ENCODE data around the gene CLEC16A. TPM values are rescaled to one million over a fixed set of nuclear protein-coding genes. Genes with fewer than 3 reads are reported as not detected.
A peak's percentile ranks its signal among the peaks of the same experiment; 100 is the strongest.

The CLEC16A gene
- total and polyA plus RNA-seq, 2 donors (not counting 1 experiment from before 2014, with no cell fraction given), result 21.9 to 79.5 TPM

DNA sequence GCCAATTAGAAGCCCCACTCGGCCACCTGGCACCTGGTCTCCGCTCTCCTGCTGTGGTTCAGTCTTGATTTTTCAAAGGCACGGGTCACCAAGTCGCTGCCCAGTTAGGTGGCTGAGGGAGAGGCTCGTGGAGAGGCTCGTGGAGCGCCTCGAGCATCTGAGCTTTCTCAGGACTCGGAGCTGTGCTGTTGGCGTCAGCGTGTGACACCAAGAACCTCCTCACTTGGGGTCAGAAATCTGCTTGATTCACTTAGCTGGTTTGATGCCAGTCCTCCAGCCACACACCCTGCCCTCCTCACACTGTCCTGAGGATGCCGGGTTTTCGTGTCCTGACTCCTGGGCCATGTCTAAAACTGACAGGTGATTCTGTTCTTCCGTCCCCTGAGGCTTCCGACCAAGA lies 229.1 kb downstream of the CLEC16A start:
- Histone ChIP-seq H3K79me2 (ENCODE audit: control insufficient read depth, insufficient read depth, low read length) (no peaks in the 10 kb centered on the region), H3K9ac (ENCODE audit: low read length) (no peak overlapping the region), H3K4me1 (ENCODE audit: control insufficient read depth in 2 of 2, insufficient read depth in 2 of 2, low read length in 2 of 2) (peaks cover 0 to 6% of the 10 kb centered on the region in 2 donors), H3K27ac (ENCODE audit: low read length in 2 of 2) (no peak overlapping the region), H2AFZ (ENCODE audit: insufficient read depth, low read depth, low read length, poor library complexity, severe bottlenecking) (no peak overlapping the region), H3K4me2 (replicated peaks; ENCODE audit: low read depth, low read length, poor library complexity, severe bottlenecking) (no peak overlapping the region), H4K20me1 (ENCODE audit: control insufficient read depth, insufficient read depth, low read length, poor library complexity, severe bottlenecking) (no peaks in the 10 kb centered on the region), H3K27me3 (replicated peaks in 1 of 4; ENCODE audit: control extremely low read depth in 1 of 4, control insufficient read depth in 3 of 4, insufficient read depth in 4 of 4, low read length in 3 of 4) (no peaks in the 10 kb centered on the region), H3K36me3 (replicated peaks in 1 of 2; ENCODE audit: control extremely low read depth in 1 of 2, control insufficient read depth in 1 of 2, extremely low read depth in 1 of 2, insufficient read depth in 2 of 2, low read length in 1 of 2) (peaks cover 5 to 25% of the 10 kb centered on the region in 2 experiments), H3K4me3 (ENCODE audit: control extremely low read depth in 1 of 5, extremely low read depth in 1 of 5, insufficient read depth in 1 of 5, low read depth in 2 of 5, low read length in 4 of 5) (no peak overlapping the region), H3K9me3 (ENCODE audit: control extremely low read depth in 1 of 3, control insufficient read depth in 2 of 3, insufficient read depth in 1 of 3, low read length in 2 of 3) (no peaks in the 10 kb centered on the region)
- no peaks in the 10 kb centered on the region for H3K27me3 Mint-ChIP-seq
- intact Hi-C loops (cut with micrococcal nuclease), result no loop called here
- ATAC-seq (ENCODE audit: low read depth) (no peak), DNase-seq (no peak)
- H3K9me3 Mint-ChIP-seq (ENCODE audit: insufficient read depth), result no peaks in the 10 kb centered on the region
- peak overlapping the region; percentile 70 for H3K27ac Mint-ChIP-seq
- ChIA-PET POLR2A (no interaction called here), CTCF (no interaction called here)
- H3K4me1 Mint-ChIP-seq, result peaks cover 30% of the 10 kb centered on the region
- TF ChIP-seq, protein P1, sequence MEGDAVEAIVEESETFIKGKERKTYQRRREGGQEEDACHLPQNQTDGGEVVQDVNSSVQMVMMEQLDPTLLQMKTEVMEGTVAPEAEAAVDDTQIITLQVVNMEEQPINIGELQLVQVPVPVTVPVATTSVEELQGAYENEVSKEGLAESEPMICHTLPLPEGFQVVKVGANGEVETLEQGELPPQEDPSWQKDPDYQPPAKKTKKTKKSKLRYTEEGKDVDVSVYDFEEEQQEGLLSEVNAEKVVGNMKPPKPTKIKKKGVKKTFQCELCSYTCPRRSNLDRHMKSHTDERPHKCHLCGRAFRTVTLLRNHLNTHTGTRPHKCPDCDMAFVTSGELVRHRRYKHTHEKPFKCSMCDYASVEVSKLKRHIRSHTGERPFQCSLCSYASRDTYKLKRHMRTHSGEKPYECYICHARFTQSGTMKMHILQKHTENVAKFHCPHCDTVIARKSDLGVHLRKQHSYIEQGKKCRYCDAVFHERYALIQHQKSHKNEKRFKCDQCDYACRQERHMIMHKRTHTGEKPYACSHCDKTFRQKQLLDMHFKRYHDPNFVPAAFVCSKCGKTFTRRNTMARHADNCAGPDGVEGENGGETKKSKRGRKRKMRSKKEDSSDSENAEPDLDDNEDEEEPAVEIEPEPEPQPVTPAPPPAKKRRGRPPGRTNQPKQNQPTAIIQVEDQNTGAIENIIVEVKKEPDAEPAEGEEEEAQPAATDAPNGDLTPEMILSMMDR (IDR thresholded peaks at IDR 0.05), result no peak
- no peak for TF ChIP-seq EZH2 (IDR thresholded peaks at IDR 0.05; ENCODE audit: borderline replicate concordance, insufficient read depth, low read depth, low read length, poor library complexity, severe bottlenecking)
- WGBS (ENCODE audit: insufficient coverage), result 97% methylated on average over 15 of the region's 15 CpGs
- no peak overlapping the region for H3K4me3 Mint-ChIP-seq

- H3K4me1 ChIP-seq (ENCODE audit: control insufficient read depth in 2 of 2, insufficient read depth in 2 of 2, low read length in 2 of 2), result peaks cover 0 to 6% of the 10 kb centered on the region in 2 donors
- H4K20me1 ChIP-seq (ENCODE audit: control insufficient read depth, insufficient read depth, low read length, poor library complexity, severe bottlenecking), result no peaks in the 10 kb centered on the region
- DNase-seq (no peak), ATAC-seq (ENCODE audit: low read depth) (no peak)
- H3K4me3 Mint-ChIP-seq, result no peak overlapping the region
- no peaks in the 10 kb centered on the region for H3K27me3 Mint-ChIP-seq
- POLR2A ChIA-PET, result no interaction called here
- no peaks in the 10 kb centered on the region for H3K9me3 Mint-ChIP-seq (ENCODE audit: insufficient read depth)
- no peak for TF ChIP-seq EZH2 (IDR thresholded peaks at IDR 0.05; ENCODE audit: borderline replicate concordance, insufficient read depth, low read depth, low read length, poor library complexity, severe bottlenecking)
- WGBS (ENCODE audit: insufficient coverage), result 98% methylated on average over 26 of the region's 26 CpGs
- H3K36me3 ChIP-seq (replicated peaks in 1 of 2; ENCODE audit: control extremely low read depth in 1 of 2, control insufficient read depth in 1 of 2, extremely low read depth in 1 of 2, insufficient read depth in 2 of 2, low read length in 1 of 2), result peaks cover 5 to 28% of the 10 kb centered on the region in 2 experiments
- H3K9ac ChIP-seq (ENCODE audit: low read length), result no peak overlapping the region
- H3K4me3 ChIP-seq (ENCODE audit: control extremely low read depth in 1 of 5, extremely low read depth in 1 of 5, insufficient read depth in 1 of 5, low read depth in 2 of 5, low read length in 4 of 5), result no peak overlapping the region
- H3K4me1 Mint-ChIP-seq, result peaks cover 30% of the 10 kb centered on the region
- H3K27ac Mint-ChIP-seq, result no peak overlapping the region
- no peaks in the 10 kb centered on the region for H3K79me2 ChIP-seq (ENCODE audit: control insufficient read depth, insufficient read depth, low read length)
- H3K4me2 ChIP-seq (replicated peaks; ENCODE audit: low read depth, low read length, poor library complexity, severe bottlenecking), result no peak overlapping the region
- H3K27me3 ChIP-seq (replicated peaks in 1 of 4; ENCODE audit: control extremely low read depth in 1 of 4, control insufficient read depth in 3 of 4, insufficient read depth in 4 of 4, low read length in 3 of 4), result no peaks in the 10 kb centered on the region
- H3K9me3 ChIP-seq (ENCODE audit: control extremely low read depth in 1 of 3, control insufficient read depth in 2 of 3, insufficient read depth in 1 of 3, low read length in 2 of 3), result no peaks in the 10 kb centered on the region
- CTCF ChIA-PET, result no interaction called here
- H3K27ac ChIP-seq (ENCODE audit: low read length in 2 of 2), result no peak overlapping the region
- intact Hi-C loops (cut with micrococcal nuclease), result no loop called here
- H2AFZ ChIP-seq (ENCODE audit: insufficient read depth, low read depth, low read length, poor library complexity, severe bottlenecking), result no peak overlapping the region
Measured at GRCh38 chr16:11174141-11174540, 229.8 kb downstream of the CLEC16A start.
